ENCODE results near the gene HAUS1.

GRCh38 chr18:46163091-46163490 lies 58.9 kb downstream of the HAUS1 start:
- TF ChIP-seq CTCF (conservative IDR thresholded peaks at IDR 0.05; ENCODE audit: low read length), result no peak
- no peak for TF ChIP-seq EZH2phosphoT487 (IDR thresholded peaks at IDR 0.05; ENCODE audit: borderline replicate concordance)

Data from Loucy (cell line).